Inflammatory macrophage treated with lipopolysaccharide for 4 hours (primary cell): ENCODE results near the gene CT45A10.
"Not testable (repeated sequence)": the region's sequence is repeated elsewhere in the genome, so short reads cannot be mapped to it uniquely, and the experiment has no call there.

Source experiments
- DNase-seq: peaks from one replicate; pipeline ENCODE4 v3.0.0-alpha.2; 2020

CT45A10 gene, protein sequence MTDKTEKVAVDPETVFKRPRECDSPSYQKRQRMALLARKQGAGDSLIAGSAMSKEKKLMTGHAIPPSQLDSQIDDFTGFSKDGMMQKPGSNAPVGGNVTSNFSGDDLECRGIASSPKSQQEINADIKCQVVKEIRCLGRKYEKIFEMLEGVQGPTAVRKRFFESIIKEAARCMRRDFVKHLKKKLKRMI

DNA sequence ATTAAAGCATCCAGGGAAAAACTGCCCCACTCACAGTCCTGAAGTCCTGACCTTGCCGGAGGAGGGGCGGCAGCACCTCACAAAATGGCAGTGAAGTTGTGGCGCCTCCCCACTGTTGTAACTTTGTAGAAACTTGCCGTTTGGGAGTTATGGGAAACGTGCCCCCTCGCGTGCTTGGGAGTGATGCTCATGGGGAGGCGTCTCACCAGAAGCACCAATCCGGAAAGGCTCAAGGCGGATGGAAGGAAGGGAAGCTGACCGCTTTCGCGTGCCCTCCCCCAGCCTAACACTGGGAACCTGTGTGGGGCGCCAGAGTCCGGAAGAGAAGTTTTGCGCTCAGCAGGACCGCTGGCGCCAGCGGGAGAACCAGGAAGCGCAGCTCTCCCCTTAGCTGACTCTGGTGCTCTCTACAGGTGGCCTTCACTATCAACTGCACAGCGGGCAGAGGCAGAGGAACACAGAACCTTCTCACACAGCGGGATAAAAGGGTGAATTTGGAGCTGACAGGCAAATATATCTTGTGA lies at the start of gene CT45A10, which contains the start of gene SAGE1:
CT45A10 (minus strand) TSS at position 151 of the 524 bp plus-strand sequence. CDS start 8,100 bp downstream, outside the sequence.
SAGE1 (plus strand) TSS at position 423 of the 524 bp plus-strand sequence. CDS start 2,527 bp downstream, outside the sequence.
- DNase-seq: no peak

DNA sequence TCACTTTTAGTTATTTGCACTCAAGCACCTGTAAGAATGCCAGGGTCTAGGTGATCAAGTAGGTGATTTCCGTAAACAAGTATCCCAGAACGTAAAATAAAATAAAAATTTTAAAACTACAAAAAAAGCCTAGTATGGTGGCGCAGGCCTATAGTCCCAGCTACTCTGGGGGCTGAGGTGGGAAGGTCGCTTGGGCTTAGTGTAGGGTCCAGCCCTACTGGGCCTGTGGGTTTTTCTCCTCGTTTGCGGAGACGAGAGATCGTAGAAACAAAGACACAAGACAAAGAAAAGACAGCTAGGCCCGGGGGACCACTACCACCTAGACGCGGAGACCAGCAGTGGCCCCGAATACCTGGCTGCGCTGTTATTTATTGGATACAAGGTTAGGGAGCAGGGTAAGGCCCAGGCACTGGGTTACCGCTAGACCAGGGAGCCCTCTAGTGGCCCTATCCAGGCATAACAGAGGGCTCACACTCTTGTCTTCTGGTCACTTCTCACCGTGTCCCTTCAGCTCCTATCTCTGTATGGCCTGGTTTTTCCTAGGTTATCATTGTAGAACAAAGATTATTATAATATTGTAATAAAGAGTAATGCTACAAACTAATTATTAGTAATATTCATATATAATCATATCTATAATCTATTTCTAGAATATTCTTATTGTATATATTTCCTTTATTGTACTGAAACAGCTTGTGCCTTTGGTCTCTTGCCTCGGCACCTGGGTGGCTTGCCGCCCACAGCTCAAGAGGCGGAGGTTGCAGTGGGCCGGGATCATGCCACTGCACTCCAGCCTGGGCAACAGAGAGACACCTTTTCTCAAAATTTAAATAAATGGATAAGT lies 38.6 kb upstream of the CT45A10 start:
- DNase-seq: peak; percentile 18

DNA sequence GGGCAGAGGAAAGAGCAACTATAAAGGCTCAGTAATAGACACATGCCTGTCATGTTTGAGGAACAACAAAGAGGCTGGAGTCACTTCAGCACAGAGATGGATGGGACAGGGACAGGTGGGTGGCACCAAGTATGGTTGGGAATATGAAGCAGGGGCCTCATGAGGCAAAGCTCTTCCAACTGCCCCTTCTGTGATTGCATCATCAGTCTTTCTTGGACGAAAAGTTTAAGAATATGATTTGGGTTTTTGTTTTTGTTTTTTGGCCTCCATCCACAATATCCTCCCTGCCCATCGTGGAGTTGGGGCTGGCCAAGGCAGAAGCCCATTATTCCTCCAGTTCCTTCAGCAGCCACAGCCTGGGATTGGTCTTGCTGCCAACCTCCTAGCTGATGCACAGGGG lies 34.7 kb upstream of the CT45A10 start:
- DNase-seq: no peak

DNA sequence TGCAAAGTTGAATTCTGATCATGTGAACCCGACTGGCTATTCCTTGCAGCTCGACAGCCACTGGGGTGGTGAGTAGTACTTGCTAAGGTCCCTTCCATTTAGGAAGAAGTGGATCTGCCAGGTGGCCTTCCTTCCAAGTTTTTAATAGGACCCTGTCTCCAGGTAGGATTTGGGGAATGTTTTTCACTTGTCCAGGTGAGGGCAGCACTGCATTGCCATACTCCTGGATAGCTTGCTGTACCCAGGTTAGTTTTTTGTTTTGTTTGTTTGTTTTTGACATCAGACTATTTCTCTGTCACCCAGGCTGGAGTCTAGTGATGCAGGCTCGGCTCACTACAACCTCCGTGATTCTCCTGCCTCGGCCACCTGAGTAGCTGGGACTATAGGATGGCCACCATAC lies 30.1 kb upstream of the CT45A10 start:
- no peak for DNase-seq

DNA sequence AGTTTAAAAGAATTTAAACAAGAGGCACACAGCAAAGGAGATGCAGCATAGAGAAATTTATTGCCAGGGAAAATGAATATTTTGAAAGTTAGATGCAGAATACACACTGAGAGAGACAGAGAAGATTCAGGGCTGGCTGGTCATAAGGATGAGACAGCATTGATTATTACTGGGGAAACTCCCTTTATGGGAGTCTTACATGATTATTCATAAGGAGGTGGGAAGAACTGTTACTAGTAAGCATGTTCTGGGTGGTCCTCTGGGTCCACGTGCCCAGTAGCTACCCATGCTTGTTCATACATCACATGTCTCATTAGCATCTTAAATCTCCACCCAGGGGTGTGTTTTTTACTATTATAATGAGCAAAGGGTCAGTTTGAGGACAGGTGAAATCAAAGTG lies 27.3 kb upstream of the CT45A10 start:
- DNase-seq: not testable (repeated sequence)

DNA sequence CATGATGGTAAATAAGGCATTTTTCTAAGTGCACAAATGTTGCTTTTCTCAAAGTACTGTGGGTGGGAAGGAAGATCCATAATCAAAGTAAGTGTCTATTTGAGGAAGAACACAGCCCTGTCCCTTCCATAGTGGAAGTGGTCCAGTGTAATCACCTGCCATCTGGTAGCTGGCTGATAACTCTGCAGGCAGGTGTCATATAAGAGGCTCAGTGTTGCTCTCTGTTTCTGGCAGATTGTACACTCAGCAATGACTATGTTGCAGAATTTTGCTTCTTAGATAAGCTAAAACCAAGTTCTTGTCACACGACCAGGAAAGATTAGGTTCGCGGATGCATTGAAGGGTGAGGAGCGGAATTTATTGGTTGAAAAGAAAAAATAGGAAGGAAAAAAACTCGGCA lies 21.2 kb upstream of the CT45A10 start:
- DNase-seq: no peak

DNA sequence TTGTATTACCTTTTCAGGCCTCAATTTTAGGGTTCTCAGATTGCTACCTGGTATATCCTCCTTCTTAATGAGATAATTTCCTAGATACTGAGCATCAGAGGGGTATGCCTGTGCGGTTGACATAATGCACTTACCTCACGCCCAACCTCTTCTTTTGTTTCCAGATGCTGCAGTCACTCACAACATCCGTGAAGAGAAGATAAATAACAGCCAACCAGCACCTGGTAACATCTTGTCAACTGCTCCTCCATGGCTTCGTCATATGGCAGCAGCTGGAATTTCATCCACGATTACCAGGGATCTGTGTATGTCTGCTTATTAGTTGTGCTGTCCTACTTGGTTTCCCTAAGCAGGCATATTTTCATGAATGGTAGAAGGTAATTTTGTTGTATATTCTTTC lies 17.0 kb upstream of the CT45A10 start:
- no peak for DNase-seq

DNA sequence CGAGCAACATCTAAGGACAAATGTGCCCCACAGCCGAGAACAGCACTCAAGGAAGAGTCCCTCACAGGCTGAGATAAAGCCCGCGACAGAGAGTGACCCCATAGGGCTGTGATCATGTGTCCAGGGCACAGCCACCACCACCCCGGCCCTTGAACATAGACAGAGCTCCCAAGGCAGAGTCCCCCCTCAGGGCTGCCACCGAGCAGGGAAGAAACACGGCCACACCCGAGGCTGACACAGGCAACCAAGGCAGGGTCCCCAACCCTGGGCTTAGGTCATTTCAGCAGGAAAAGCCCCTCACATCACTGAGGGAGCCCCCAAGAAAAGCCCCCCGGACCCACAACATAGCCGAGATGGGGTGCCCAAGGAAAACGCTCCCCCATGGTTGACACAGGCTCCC lies 463 bp downstream of the CT45A10 start:
- no peak for DNase-seq

DNA sequence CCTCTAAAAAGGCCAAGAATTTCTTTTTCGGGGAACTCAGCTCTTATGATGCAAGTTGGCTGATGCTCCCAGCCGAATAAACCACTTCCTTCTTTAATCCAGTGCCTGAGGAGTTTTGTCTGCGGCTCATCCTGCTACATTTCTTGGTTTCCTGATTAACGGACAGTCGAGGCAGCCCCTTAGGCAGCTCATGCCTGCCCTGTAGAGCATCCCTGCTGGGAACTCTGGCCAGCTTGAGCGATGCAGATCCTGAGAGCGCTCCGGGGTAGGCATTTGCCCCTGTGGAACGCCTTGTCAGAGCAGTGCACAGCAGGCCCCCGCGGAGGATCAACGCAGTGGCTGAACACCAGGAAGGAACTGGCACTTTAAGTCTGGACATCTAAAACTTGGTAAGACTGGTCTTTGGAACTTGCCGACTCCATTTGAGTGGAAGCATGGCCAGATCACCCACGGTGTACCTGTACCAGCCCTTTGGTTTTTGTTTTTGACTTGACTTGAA lies 3.1 kb downstream of the CT45A10 start:
- DNase-seq: no peak

DNA sequence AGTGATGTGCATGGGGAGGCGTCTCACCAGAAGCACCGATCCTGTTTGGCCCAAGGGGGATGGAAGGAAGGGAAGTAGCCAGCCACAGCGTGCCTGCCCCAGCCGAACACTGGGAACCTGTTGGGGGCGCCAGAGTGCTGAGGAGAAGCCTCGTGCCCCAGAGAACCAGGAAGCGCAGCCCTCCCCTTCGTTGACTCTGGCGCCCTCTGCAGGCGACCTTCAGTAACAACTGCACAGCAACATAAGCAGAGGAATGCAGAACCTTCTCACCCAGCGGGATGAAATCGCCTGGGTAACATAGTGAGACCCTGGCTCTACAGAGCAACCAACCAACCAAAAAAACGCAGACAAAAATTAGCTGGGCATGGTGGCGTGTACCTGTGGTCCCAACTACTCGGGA lies 4.3 kb downstream of the CT45A10 start:
- DNase-seq: not testable (repeated sequence)

DNA sequence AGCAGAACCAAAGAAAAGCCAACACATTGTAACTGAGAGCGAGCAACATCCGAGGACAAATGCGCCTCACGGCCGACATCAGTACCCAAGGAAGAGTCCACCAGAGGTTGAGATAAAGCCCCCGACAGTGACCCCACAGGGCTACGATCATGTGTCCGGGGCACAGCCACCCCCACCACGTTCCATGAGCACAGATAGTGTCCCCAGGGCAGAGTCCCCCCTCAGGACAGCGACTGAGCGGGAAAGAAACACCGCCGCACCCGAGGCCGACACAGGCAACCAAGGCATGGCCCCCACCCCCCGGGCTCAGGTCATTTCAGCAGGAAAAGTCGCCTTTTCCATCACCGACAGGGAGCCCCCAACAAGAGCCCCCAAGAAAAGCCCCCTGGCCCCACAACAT lies 5.0 kb downstream of the CT45A10 start:
- DNase-seq: not testable (repeated sequence)

DNA sequence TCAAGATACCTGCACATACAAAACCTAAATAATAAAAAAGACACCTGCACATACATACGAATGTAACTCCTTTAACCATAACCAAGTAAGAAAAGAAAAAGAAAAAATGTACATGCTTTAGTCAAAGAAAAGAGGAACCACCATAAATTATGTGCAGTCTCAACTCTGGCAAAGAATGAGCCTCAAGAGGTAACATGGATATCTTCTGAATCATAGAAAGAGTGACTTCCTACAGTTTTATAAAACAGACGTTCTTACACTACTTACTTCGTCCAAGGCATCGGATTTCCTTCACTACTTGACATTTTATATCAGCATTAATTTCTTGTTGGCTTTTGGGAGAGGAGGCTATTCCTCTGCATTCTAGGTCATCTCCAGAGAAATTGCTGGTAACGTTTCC lies 10.5 kb downstream of the CT45A10 start:
- DNase-seq: not testable (repeated sequence)

DNA sequence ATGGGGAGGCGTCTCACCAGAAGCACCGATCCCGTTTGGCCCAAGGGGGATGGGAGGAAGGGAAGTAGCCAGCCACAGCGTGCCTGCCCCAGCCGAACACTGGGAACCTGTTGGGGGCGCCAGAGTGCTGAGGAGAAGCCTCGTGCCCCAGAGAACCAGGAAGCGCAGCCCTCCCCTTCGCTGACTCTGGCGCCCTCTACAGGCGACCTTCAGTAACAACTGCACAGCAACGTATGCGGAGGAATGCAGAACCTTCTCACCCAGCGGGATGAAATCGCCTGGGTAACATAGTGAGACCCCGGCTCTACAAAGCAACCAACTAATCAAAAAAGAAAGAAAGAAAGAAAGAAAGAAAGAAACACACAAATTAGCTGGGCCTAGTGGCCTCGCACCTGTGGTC lies 21.5 kb downstream of the CT45A10 start, which contains the start of gene CT45A9:
CT45A9 (minus strand) TSS at position 101 of the 400 bp plus-strand sequence. CDS start 3,751 bp downstream, outside the sequence.
- DNase-seq: not testable (repeated sequence)

DNA sequence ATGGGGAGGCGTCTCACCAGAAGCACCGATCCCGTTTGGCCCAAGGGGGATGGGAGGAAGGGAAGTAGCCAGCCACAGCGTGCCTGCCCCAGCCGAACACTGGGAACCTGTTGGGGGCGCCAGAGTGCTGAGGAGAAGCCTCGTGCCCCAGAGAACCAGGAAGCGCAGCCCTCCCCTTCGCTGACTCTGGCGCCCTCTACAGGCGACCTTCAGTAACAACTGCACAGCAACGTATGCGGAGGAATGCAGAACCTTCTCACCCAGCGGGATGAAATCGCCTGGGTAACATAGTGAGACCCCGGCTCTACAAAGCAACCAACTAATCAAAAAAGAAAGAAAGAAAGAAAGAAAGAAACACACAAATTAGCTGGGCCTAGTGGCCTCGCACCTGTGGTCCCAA lies 38.8 kb downstream of the CT45A10 start, which contains the start of gene CT45A8:
CT45A8 (minus strand) TSS at position 101 of the 400 bp plus-strand sequence. CDS start 3,755 bp downstream, outside the sequence.
- not testable (repeated sequence) for DNase-seq

DNA sequence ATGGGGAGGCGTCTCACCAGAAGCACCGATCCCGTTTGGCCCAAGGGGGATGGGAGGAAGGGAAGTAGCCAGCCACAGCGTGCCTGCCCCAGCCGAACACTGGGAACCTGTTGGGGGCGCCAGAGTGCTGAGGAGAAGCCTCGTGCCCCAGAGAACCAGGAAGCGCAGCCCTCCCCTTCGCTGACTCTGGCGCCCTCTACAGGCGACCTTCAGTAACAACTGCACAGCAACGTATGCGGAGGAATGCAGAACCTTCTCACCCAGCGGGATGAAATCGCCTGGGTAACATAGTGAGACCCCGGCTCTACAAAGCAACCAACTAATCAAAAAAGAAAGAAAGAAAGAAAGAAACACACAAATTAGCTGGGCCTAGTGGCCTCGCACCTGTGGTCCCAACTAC lies 56.1 kb downstream of the CT45A10 start, which contains the start of gene CT45A7:
CT45A7 (minus strand) TSS at position 101 of the 400 bp plus-strand sequence. CDS start 3,747 bp downstream, outside the sequence.
- DNase-seq: not testable (repeated sequence)
